Bronchial epithelial cell (primary cell): ENCODE measurements around the gene SMIM31. TPM values are rescaled to one million over a fixed set of nuclear protein-coding genes. Genes with fewer than 3 reads are reported as not detected.

ENCODE experiments used
- DNase-seq: peaks from one replicate; pipeline ENCODE4 v3.0.0-alpha.2; 2010; ENCODE audit warnings: low read depth
- FAIRE-seq: peaks from 2 replicates; lab custom pipeline; 2011; peaks lifted over from hg19 to GRCh38; lab: Jason Lieb, UNC
- H3K27me3 ChIP-seq: 2 replicates; pipeline ENCODE4 v1.5.1; 2011; ENCODE audit warnings: low read length; ENCODE audit not compliant: control insufficient read depth, insufficient read depth
- H3K36me3 ChIP-seq: 2 replicates; pipeline ENCODE4 v1.5.1; 2011; ENCODE audit warnings: low read length; ENCODE audit not compliant: control insufficient read depth, insufficient read depth
- H3K4me3 ChIP-seq: 2 replicates; pipeline ENCODE4 v1.5.1; 2011; ENCODE audit warnings: mild to moderate bottlenecking, low read depth, low read length, control low read depth
- total RNA-seq: library from RNA; depleted of rRNA; stranded (reverse); fragments of >200 nt; gene quantifications from 2 replicates; pipeline ENCODE4 v1.2.1, GENCODE V29; 2014
- TF ChIP-seq, protein P1 (sequence below): IDR thresholded peaks from 2 replicates; pipeline ENCODE4 v1.5.1; 2011; ENCODE audit warnings: mild to moderate bottlenecking, moderate library complexity, low read length, control low read depth, inconsistent platforms; ENCODE audit not compliant: insufficient read depth, severe bottlenecking

SMIM31 gene
- total RNA-seq, 1 donor from 2014 or later = not detected

DNA sequence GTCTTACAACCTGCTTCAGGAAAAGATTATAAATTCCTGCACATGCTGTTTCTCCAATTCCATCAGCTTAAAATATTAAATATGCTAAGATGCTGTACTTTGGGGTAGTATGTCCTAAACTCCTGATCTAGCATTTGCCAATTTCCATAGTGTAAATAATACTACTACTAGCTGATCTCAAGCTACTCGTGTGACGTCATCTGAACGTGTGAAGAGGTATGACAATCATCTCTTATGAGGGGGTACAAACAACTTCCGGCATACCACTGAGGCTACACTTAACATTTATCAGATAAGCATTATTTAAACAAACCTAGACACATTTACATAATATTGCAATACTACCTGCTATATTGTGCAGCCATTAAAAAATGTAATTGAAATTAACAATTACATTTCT, 70.7 kb downstream of the SMIM31 start:
- FAIRE-seq (no peak), DNase-seq (no peak)
- TF ChIP-seq, protein P1, sequence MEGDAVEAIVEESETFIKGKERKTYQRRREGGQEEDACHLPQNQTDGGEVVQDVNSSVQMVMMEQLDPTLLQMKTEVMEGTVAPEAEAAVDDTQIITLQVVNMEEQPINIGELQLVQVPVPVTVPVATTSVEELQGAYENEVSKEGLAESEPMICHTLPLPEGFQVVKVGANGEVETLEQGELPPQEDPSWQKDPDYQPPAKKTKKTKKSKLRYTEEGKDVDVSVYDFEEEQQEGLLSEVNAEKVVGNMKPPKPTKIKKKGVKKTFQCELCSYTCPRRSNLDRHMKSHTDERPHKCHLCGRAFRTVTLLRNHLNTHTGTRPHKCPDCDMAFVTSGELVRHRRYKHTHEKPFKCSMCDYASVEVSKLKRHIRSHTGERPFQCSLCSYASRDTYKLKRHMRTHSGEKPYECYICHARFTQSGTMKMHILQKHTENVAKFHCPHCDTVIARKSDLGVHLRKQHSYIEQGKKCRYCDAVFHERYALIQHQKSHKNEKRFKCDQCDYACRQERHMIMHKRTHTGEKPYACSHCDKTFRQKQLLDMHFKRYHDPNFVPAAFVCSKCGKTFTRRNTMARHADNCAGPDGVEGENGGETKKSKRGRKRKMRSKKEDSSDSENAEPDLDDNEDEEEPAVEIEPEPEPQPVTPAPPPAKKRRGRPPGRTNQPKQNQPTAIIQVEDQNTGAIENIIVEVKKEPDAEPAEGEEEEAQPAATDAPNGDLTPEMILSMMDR = no peak
- Histone ChIP-seq H3K36me3 (no peaks in the 10 kb centered on the region), H3K27me3 (no peaks in the 10 kb centered on the region), H3K4me3 (no peak overlapping the region)

DNA sequence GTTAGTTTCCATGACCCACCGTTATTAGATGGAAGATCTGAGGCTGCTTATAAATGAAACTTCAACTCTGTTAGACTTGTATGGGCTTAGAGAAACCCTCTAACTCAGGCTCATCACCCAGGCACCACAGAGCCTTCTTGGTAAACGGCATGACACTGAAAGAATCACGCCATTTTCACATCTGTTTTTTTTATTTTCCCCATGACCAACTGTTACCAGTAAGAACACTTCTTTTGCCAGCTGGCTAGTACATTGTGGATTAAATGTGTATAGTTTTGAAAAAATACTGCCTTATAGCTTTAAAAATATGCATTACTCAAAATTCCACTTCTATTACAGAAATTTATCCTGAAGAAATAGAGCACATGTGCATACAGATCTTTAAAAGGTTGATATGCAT, 75.0 kb downstream of the SMIM31 start:
- DNase-seq (no peak), FAIRE-seq (no peak)
- Histone ChIP-seq H3K4me3 (no peak overlapping the region), H3K36me3 (no peaks in the 10 kb centered on the region), H3K27me3 (no peaks in the 10 kb centered on the region)
- TF ChIP-seq, protein P1 = no peak

DNA sequence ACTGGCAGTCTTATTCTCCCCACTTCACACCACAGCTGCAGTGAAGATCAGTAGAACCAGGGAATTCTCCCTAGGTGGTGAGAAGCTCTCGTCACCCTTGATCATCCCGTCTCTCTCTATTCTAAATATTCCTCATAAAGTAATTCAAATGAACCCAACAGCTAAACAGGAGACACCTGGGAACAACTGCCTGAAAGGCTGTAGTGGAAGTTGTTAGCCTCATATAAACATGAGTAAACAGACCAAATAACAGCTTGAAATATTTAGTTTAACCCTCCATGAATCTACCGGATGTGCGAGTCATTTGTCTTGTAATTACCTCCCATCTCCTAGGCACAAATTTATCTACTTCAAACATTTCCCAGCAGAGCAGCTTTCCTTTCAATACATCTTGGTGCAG, 92.6 kb downstream of the SMIM31 start:
- Histone ChIP-seq H3K36me3 (no peaks in the 10 kb centered on the region), H3K4me3 (no peak overlapping the region), H3K27me3 (no peaks in the 10 kb centered on the region)
- no peak for FAIRE-seq
- TF ChIP-seq, protein P1 = no peak
- no peak for DNase-seq

DNA sequence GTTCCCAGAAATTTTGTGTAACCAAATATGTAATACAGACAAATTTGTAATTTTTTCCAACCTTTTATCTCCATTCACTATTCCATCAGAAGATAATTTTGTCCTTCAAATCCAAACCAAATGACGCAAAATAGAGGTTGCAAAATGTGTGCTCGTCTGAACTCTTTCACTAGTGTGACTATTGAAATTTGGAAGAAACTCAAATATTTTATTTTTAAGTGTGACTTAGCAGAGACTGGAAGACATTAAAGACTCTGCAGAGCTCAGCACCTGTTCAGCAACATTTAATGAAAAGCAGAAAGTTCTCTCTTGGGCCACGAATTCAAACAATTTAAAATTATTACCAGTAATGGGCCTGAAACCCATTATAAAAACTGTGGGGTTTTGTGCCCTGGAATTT, 93.1 kb downstream of the SMIM31 start:
- TF ChIP-seq, protein P1 = no peak
- Histone ChIP-seq H3K27me3 (no peaks in the 10 kb centered on the region), H3K4me3 (no peak overlapping the region), H3K36me3 (no peaks in the 10 kb centered on the region)
- FAIRE-seq (no peak), DNase-seq (no peak)

DNA sequence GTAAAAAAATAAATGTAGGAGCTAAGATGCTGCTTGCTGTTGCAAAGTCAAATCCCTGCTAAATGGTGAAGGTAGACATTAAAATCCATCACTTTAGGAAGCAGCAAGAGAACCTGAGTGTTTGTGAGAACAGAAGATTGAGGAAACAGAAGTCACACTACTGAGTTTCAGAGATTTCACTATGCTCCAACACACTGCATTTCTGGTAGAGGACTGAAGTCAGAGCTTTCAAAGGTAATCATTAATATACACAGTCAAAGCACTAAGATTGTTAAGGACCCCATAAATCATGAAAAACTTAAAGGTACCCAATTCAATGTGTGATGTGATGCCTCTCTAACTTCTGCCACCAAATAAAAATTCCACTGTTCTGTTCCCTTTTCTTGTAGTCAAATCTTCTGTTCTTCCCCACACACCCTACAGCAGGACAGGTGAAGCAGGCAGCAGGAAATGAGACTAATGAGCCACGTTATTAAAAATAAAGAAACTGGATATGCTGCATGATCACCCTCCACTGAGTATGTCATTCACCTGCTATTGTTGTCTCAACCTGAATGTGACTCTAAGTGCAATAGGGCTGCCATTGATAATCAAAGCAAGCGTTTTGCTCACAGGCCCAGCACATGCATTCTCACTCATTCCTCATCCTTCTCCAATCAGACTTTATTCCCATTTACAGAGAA, 94.2 kb downstream of the SMIM31 start:
- Histone ChIP-seq H3K36me3 (no peaks in the 10 kb centered on the region), H3K27me3 (no peaks in the 10 kb centered on the region), H3K4me3 (no peak overlapping the region)
- DNase-seq (no peak), FAIRE-seq (no peak)
- TF ChIP-seq, protein P1 = no peak

Other genes starting within 250 kb of the SMIM31 start
- gene APELA, start 123.0 kb downstream of the SMIM31 start, total RNA-seq = not detected in 2 replicates
- gene TRIM61, start 223.5 kb downstream of the SMIM31 start, total RNA-seq = 0.26 and 1.1 TPM in 2 replicates